ENCODE results near the gene TBCD. TPM values are rescaled to one million over a fixed set of nuclear protein-coding genes. Genes with fewer than 3 reads are reported as not detected.
"Not testable (repeated sequence)": the region's sequence is repeated elsewhere in the genome, so short reads cannot be mapped to it uniquely, and the experiment has no call there.

TBCD gene
- total RNA-seq, 1 donor from 2014 or later, result 216 TPM

DNA sequence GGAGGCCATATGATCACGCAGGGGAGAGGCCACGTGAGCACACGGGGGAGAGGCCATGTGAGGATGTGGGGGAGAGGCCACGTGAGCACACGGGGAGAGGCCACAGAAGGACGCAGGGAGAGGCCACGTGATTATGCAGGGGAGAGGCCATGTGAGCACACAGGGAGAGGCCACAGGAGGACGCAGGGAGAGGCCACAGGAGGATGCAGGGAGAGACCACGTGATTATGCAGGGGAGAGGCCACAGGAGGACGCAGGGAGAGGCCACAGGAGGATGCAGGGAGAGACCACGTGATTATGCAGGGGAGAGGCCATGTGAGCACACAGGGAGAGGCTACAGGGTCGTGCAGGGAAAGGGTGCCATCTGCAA lies 232.4 kb downstream of the TBCD start:
- intact Hi-C loops (cut with micrococcal nuclease), result not testable (repeated sequence)

GRCh38 chr17:82984751-82985427 lies 233.0 kb downstream of the TBCD start:
- intact Hi-C loops (cut with micrococcal nuclease), result no loop called here

DNA sequence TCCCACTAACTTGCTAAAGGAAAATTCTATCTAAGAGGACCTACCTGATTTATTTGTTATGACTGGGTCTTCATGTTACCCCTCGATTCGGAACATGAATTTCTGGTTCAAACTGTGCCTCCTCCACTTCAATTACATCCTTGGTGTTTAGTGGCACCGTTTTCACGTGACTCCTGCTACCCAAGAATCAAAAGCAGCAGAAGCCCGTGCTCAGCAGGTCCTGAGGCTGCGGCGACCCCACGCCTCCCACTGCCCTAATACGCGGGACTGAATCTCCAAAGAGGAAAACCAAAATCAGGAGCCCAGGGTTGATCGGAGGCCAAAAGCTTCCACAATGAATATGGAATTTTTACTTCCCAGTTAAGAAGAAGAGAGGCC lies 233.6 kb downstream of the TBCD start:
- intact Hi-C loops (cut with micrococcal nuclease), result no loop called here

DNA sequence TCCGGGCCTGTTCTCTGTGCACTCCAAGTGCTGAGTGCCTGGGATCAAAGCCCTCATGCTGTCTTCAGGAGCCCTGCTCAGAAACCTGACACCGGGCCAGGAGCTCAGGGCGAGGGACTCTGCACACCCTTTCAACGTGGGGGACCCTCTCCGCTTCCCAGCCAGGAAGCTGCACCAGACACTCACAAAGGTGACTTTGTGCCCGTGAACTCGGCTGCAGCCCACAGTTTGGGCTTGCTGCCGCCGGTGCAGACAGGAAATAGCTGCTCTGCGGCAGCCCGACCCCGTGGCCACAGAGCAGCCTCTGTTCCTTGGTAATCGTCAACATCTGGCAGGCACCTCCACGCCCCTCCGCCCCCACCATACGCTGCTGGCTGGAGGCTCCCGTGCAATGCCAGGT lies 234.1 kb downstream of the TBCD start:
- intact Hi-C loops (cut with micrococcal nuclease), result loop anchor here (1.0 to 2.0 kb wide), 2 partner anchors 8 to 63 kb away; no protein-coding TSS in a partner anchor

GRCh38 chr17:82989051-82989450 lies 237.2 kb downstream of the TBCD start:
- intact Hi-C loops (cut with micrococcal nuclease), result not testable (repeated sequence)

DNA sequence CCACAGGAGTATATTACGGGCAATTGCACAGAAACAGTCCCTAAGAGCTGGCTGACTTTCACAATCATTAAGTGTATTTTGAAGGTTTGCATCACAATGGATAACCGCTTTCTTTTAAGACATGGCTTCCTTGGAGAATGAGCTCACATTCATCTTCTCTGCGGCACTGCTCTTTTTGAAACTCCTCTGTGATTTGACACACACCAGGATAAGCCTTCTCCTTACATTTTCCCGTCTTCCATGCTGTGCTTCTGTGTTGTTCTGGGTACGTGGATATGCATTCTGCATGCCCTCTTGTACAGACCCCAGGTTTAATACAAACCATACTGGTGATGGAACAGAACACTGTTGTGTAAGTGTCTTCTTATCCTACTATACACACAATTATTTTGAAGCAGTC lies 238.0 kb downstream of the TBCD start:
- intact Hi-C loops (cut with micrococcal nuclease), result no loop called here

DNA sequence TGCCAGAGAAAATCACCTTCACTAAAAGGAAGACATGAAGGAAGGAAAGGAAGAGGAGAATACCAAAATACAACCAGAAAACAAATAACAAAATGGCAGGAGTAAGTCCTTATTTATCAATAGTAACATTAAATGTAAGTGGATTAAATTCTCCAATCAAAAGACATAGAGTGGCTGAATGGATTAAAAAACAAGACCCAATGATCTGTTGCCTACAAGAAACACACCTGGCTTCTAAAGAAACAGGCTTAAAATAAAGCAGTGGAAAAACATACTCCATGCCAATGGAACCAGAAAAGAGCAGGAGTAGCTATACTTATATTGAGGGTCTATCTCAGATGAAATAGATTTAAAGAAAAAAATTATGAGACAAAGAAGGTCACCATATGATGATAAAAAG lies 241.1 kb downstream of the TBCD start:
- intact Hi-C loops (cut with micrococcal nuclease), result no loop called here

Other genes with a start within 250 kb of the TBCD start
- gene FOXK2, start 232.3 kb upstream of the TBCD start, total RNA-seq, result 70.6 and 73.0 TPM in 2 replicates
- 37.0 and 43.7 TPM in 2 replicates for gene WDR45B, start 103.6 kb upstream of the TBCD start, total RNA-seq
- 1.8 and 2.0 TPM in 2 replicates for gene RAB40B, start 53.4 kb upstream of the TBCD start, total RNA-seq
- 34.3 and 37.2 TPM in 2 replicates for gene FN3KRP, start 35.4 kb upstream of the TBCD start, total RNA-seq
- gene FN3K, start 16.4 kb upstream of the TBCD start, total RNA-seq, result 4.1 and 4.7 TPM in 2 replicates
- gene ZNF750, start 88.0 kb downstream of the TBCD start, total RNA-seq, result not detected in 2 replicates